A673 (cell line): ENCODE results near the gene ANAPC10. TPM values are rescaled to one million over a fixed set of nuclear protein-coding genes. Genes with fewer than 3 reads are reported as not detected.

Experiments used
- BruUV-seq: library from RNA; stranded (reverse); fragments of 400-500 nt; replicated peaks from 2 replicates; lab custom pipeline; 2021; lab: Mats Ljungman, UMichigan
- CTCF ChIA-PET: fragments of 300-600 bp; sonication (Branson Sonifier 250); formaldehyde crosslinking; loops from one replicate; lab custom pipeline; 2022; ENCODE audit warnings: antibody characterized with exemption; lab: Charles Lee
- POLR2A ChIA-PET: fragments of 300-600 bp; sonication (Branson Sonifier 250); formaldehyde crosslinking; loops from one replicate; lab custom pipeline; 2022; ENCODE audit warnings: antibody characterized with exemption; ENCODE audit not compliant: low non-redundant PET; lab: Charles Lee
- DNase-seq: peaks from one replicate; pipeline ENCODE4 v3.0.0-alpha.2; 2015; ENCODE audit warnings: low spot score
- H3K27ac ChIP-seq: fragments of 200-600 bp; sonication (generic); 2 replicates; pipeline ENCODE4 v1.5.1; 2016; ENCODE audit warnings: mixed run types, low read depth, mild to moderate bottlenecking, mixed read lengths, antibody characterized with exemption, low read length; ENCODE audit not compliant: poor library complexity, severe bottlenecking
- H3K27me3 ChIP-seq: fragments of 200-600 bp; sonication (generic); replicated peaks from 2 replicates; pipeline ENCODE4 v1.6.1; 2017; ENCODE audit warnings: mixed run types, low read depth, mild to moderate bottlenecking, mixed read lengths, antibody characterized with exemption, low read length; ENCODE audit not compliant: insufficient read depth, poor library complexity
- H3K36me3 ChIP-seq: fragments of 200-600 bp; sonication (generic); 2 replicates; pipeline ENCODE4 v1.6.1; 2016; ENCODE audit warnings: mixed run types, mild to moderate bottlenecking, mixed read lengths, antibody characterized with exemption, low read length; ENCODE audit not compliant: insufficient read depth, poor library complexity, severe bottlenecking
- H3K4me1 ChIP-seq: fragments of 200-600 bp; sonication (generic); 2 replicates; pipeline ENCODE4 v1.6.1; 2017; ENCODE audit warnings: mixed run types, mild to moderate bottlenecking, mixed read lengths, antibody characterized with exemption, low read length; ENCODE audit not compliant: insufficient read depth, poor library complexity, severe bottlenecking
- H3K4me3 ChIP-seq: fragments of 200-600 bp; sonication (generic); 2 replicates; pipeline ENCODE4 v1.5.1; 2016; ENCODE audit warnings: low read depth, mixed run types, mild to moderate bottlenecking, mixed read lengths, low read length; ENCODE audit not compliant: poor library complexity, severe bottlenecking
- H3K9me3 ChIP-seq: fragments of 200-600 bp; sonication (generic); 2 replicates; pipeline ENCODE4 v1.6.1; 2016; ENCODE audit warnings: mixed run types, low read depth, mild to moderate bottlenecking, mixed read lengths, antibody characterized with exemption, low read length; ENCODE audit not compliant: poor library complexity, severe bottlenecking
- EZH2 ChIP-seq: fragments of 200-600 bp; sonication (generic); IDR thresholded peaks from 2 replicates; pipeline ENCODE4 v1.6.1; 2017; ENCODE audit warnings: borderline replicate concordance, low read depth, mild to moderate bottlenecking, mixed read lengths, antibody characterized with exemption, low read length; ENCODE audit not compliant: poor library complexity, severe bottlenecking
- intact Hi-C: fragments of 100-400 bp; cut with micrococcal nuclease; formaldehyde crosslinking; loops from one replicate; pipeline ENCODE4 v1.10.0; 2022; ENCODE audit not compliant: unreplicated experiment
- total RNA-seq: library from RNA; stranded (reverse); gene quantifications from 2 replicates; pipeline ENCODE4 v1.2.3, GENCODE V29; 2021
- TF ChIP-seq, protein P1 (sequence below): fragments of 300-800, 200-600 bp; sonication (generic); conservative IDR thresholded peaks from 2 replicates; pipeline ENCODE4 v1.5.1; 2017; ENCODE audit warnings: low read depth, mild to moderate bottlenecking, antibody characterized with exemption, low read length, moderate library complexity, mixed read lengths

Gene ANAPC10
- total RNA-seq, 1 experiment from 2014 or later = 30.5 TPM

DNA sequence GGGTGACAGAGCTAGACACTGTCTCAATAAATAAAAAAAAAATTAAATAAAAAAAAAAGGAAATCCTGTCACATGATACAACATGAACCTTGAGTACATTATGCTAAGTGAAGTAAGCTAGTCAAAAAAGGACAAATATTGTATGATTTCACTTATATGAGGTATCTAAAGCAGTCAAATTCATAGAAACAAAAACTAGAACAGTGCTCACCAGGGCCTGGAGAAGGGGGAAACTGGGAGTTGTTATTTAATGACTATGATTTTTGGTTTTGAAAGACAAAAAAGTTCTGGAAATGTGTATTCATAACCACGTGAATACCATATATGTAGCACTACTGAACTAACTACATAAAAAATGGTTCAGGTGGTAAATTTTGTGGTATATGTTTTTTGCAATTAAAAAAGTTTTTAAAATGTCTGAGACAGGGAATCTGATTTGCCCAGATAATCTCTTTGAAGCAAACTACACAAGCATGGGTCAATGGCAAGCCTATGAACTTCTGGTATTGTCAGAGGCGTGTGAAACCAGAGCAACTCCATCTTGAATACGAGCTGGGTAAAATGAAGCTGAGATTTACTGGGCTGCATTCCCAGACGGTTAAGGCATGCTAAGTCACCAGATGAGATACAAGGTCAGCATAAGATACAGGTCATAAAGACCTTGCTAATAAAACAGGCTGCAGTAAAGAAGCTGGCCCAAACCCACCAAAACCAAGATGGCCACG is 42.3 kb downstream of the ANAPC10 start:
- Histone ChIP-seq H3K4me3 (no peak overlapping the region), H3K9me3 (no peaks in the 10 kb centered on the region), H3K36me3 (no peaks in the 10 kb centered on the region), H3K27ac (no peak overlapping the region), H3K27me3 (no peaks in the 10 kb centered on the region), H3K4me1 (peaks cover 13% of the 10 kb centered on the region)
- intact Hi-C loops = loop anchor here (10.0 kb wide), 1 partner anchor 411 kb away; the partner anchor contains the start of gene HHIP
- ChIA-PET CTCF (no interaction called here), POLR2A (no interaction called here)
- DNase-seq = no peak
- no TSS peak for BruUV-seq
- TF ChIP-seq, protein P1, sequence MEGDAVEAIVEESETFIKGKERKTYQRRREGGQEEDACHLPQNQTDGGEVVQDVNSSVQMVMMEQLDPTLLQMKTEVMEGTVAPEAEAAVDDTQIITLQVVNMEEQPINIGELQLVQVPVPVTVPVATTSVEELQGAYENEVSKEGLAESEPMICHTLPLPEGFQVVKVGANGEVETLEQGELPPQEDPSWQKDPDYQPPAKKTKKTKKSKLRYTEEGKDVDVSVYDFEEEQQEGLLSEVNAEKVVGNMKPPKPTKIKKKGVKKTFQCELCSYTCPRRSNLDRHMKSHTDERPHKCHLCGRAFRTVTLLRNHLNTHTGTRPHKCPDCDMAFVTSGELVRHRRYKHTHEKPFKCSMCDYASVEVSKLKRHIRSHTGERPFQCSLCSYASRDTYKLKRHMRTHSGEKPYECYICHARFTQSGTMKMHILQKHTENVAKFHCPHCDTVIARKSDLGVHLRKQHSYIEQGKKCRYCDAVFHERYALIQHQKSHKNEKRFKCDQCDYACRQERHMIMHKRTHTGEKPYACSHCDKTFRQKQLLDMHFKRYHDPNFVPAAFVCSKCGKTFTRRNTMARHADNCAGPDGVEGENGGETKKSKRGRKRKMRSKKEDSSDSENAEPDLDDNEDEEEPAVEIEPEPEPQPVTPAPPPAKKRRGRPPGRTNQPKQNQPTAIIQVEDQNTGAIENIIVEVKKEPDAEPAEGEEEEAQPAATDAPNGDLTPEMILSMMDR = no peak
- TF ChIP-seq EZH2 = no peak

DNA sequence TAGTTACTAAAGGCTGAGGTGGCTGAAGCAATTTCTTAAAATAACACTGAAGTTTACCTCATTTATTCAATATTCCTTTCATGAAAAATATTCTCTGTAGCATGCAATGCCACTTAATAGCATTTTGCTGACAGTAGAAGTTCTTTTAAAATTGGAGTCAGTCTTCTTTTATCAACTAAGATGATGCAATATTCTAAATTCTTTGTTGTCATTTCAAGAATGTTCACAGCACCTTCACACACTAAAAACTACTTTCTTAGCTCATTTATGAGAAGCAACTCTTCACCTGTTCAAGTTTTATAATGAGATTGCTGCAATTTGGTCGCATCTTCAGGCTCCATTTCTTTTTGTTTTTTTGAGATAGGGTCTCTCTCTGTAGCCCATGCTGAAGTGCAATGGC is 48.8 kb downstream of the ANAPC10 start:
- no peak for DNase-seq
- Histone ChIP-seq H3K9me3 (peaks cover 5% of the 10 kb centered on the region), H3K4me3 (no peak overlapping the region), H3K36me3 (peaks cover 5% of the 10 kb centered on the region), H3K4me1 (no peaks in the 10 kb centered on the region), H3K27ac (no peak overlapping the region), H3K27me3 (no peaks in the 10 kb centered on the region)
- BruUV-seq = no TSS peak
- intact Hi-C loops = no loop called here
- TF ChIP-seq, protein P1 = no peak
- no peak for TF ChIP-seq EZH2
- CTCF ChIA-PET = no interaction called here
- POLR2A ChIA-PET = no interaction called here

DNA sequence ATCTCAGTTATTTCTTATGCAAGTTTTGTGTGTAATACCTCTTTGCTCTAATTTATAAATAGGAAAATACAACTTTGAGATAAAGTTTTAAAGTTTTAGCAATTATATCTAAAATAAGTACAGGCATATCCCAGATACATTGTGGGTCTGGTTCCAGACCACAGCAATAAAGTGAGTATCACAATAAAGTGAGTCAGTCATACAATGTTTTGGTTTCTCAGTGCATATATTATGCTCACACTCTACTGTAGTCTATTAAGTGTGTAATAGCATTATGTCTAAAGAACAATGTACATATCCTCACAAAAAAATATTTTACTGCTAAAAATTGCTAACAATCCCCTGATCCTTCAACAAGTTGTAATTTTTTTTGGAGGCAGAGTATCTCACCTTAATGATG is 49.2 kb downstream of the ANAPC10 start:
- no TSS peak for BruUV-seq
- Histone ChIP-seq H3K4me3 (no peak overlapping the region), H3K27ac (no peak overlapping the region), H3K36me3 (peaks cover 5% of the 10 kb centered on the region), H3K27me3 (no peaks in the 10 kb centered on the region), H3K9me3 (peaks cover 5% of the 10 kb centered on the region), H3K4me1 (peaks cover 1% of the 10 kb centered on the region)
- no peak for DNase-seq
- ChIA-PET CTCF (no interaction called here), POLR2A (no interaction called here)
- intact Hi-C loops = no loop called here
- no peak for TF ChIP-seq EZH2
- TF ChIP-seq, protein P1 = no peak
